Immature natural killer cell (primary cell): ENCODE results near the gene POU2F1. TPM values are rescaled to one million over a fixed set of nuclear protein-coding genes. Genes with fewer than 3 reads are reported as not detected.
A peak's percentile ranks its signal among the peaks of the same experiment; 100 is the strongest.
"Not testable (repeated sequence)": the region's sequence is repeated elsewhere in the genome, so short reads cannot be mapped to it uniquely, and the experiment has no call there.

ENCODE experiments used
- DNase-seq, 3 donors: peaks; one replicate each; pipeline ENCODE4 v3.0.0; 2022; ENCODE audit warnings: mixed read lengths in 1 of 3
- H3K27ac Mint-ChIP-seq, 6 donors: one replicate each; pipeline ENCODE4 v1.8.0; 2020; ENCODE audit warnings: mixed read lengths in 6 of 6, mild to moderate bottlenecking in 5 of 6, inconsistent platforms in 4 of 6, moderate library complexity in 3 of 6
- H3K27me3 Mint-ChIP-seq, 3 donors: one replicate each; pipeline ENCODE4 v1.8.0; 2020 to 2021; ENCODE audit warnings: low read depth in 3 of 3, mild to moderate bottlenecking in 3 of 3, mixed read lengths in 3 of 3, moderate library complexity in 3 of 3, inconsistent platforms in 1 of 3
- H3K36me3 Mint-ChIP-seq, 3 donors: one replicate each; pipeline ENCODE4 v1.8.0; 2020; ENCODE audit warnings: mixed read lengths in 3 of 3, inconsistent platforms in 2 of 3, mild to moderate bottlenecking in 2 of 3
- H3K4me1 Mint-ChIP-seq, 2 donors: one replicate each; pipeline ENCODE4 v1.8.0; 2020; ENCODE audit warnings: inconsistent platforms in 2 of 2, mild to moderate bottlenecking in 2 of 2, mixed read lengths in 2 of 2, moderate library complexity in 1 of 2
- H3K4me3 Mint-ChIP-seq, 5 donors: one replicate each; pipeline ENCODE4 v1.8.0; 2020; ENCODE audit warnings: mild to moderate bottlenecking in 5 of 5, mixed read lengths in 5 of 5, inconsistent platforms in 3 of 5, moderate library complexity in 3 of 5
- H3K9me3 Mint-ChIP-seq, 6 donors: one replicate each; pipeline ENCODE4 v1.8.0; 2020; ENCODE audit warnings: mild to moderate bottlenecking in 6 of 6, mixed read lengths in 6 of 6, inconsistent platforms in 4 of 6, moderate library complexity in 3 of 6
- polyA plus RNA-seq, 3 donors: library from polyadenylated mRNA; unstranded; fragments of 300-500 nt; fragmentation: Illumina TruSeq; gene quantifications; one replicate each; pipeline ENCODE4 v1.2.3, GENCODE V29; 2021

The POU2F1 gene
- polyA plus RNA-seq, 3 donors from 2014 or later = 0.70 to 8.7 (median 4.4) TPM

DNA sequence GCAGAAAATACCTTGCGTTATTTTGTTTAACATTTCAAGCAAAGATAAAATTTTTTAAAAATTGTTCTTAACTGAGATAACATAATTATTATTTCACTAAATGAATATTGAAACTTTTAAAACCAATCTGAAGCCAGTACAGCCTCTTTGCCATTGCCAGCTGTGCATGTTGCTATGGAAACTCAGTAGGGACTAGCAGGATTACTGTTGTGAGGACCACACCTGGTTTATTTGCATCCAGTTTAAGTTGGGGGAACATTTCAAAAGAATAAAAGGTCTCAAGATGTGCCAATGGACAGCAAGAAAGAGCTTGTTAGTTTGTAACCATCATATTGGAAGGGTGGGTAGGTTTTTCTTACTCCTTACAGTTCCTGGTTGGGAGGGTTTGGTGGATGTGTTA, 80.7 kb downstream of the POU2F1 start:
- H3K36me3 Mint-ChIP-seq = no peaks in the 10 kb centered on the region
- peak overlapping the region in 2 of 6 donors; percentile 7 to 36 for H3K27ac Mint-ChIP-seq

DNA sequence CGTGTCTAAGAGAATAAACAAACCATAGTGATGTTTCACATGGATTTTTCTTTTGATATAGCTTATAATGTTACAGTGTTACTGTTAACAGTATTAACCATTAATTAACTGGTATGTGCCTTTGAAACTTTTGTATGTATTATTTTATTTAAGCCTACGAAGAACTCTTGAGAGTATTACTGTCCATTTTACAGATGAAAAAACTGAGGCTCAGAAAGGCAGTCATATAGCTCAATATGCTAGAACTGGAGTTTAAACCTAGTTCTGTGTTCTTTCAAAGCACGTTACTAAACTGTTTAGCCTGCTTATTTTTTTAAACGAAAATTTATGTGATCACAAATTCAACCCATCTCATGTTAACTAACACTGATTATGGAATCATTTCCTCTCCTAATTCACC, 83.5 kb downstream of the POU2F1 start:
- DNase-seq = no peak
- peaks cover 0 to 2% (median 0%) of the 10 kb centered on the region in 3 donors for H3K27me3 Mint-ChIP-seq
- H3K36me3 Mint-ChIP-seq = peaks cover 0 to 7% (median 0%) of the 10 kb centered on the region in 3 donors
- no peaks in the 10 kb centered on the region for H3K9me3 Mint-ChIP-seq
- peaks cover 3 to 31% of the 10 kb centered on the region in 2 donors for H3K4me1 Mint-ChIP-seq
- H3K27ac Mint-ChIP-seq = no peak overlapping the region
- H3K4me3 Mint-ChIP-seq = no peak overlapping the region

More for the DNA sequence above, 80.7 kb downstream of the POU2F1 start:
- Mint-ChIP-seq H3K4me1 (peaks cover 9 to 35% of the 10 kb centered on the region in 2 donors), H3K4me3 (no peak overlapping the region), H3K9me3 (no peaks in the 10 kb centered on the region), H3K27me3 (peaks cover 0 to 3% (median 2%) of the 10 kb centered on the region in 3 donors)
- DNase-seq = no peak

DNA sequence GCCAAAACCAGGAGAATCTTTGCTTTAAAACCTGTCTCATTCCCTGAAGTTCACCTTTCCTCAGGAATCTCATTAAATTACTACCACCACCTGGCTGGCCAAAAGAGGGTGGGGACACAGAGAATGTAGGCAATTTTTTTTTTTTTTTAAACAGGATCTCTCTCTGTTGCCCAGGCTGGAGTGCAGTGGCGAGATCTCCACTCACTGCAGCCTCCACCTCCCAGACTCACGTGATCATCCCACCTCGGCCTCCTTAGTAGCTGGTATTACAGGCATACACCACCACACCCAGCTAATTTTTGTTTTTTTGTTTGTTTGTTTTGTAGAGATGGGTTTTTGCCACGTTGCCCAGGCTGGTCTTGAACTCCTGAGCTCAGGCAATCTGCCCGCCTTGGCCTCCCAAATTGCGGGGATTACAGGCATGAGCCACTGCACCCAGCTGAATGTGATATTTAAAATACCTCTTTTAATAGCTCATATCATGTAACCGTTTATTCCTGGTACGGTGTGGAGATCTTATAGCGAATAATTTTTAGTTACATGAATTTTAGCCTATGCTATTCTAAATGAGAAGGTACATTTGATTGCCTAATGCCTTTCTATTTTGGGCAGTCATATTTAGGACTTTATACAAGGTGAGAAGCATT, 84.5 kb downstream of the POU2F1 start:
- no peak for DNase-seq
- H3K4me1 Mint-ChIP-seq = peaks cover 2 to 22% of the 10 kb centered on the region in 2 donors
- no peak overlapping the region for H3K27ac Mint-ChIP-seq
- H3K4me3 Mint-ChIP-seq = no peak overlapping the region
- H3K36me3 Mint-ChIP-seq = peaks cover 0 to 7% (median 0%) of the 10 kb centered on the region in 3 donors
- H3K27me3 Mint-ChIP-seq = peaks cover 0 to 2% (median 0%) of the 10 kb centered on the region in 3 donors
- H3K9me3 Mint-ChIP-seq = no peaks in the 10 kb centered on the region

DNA sequence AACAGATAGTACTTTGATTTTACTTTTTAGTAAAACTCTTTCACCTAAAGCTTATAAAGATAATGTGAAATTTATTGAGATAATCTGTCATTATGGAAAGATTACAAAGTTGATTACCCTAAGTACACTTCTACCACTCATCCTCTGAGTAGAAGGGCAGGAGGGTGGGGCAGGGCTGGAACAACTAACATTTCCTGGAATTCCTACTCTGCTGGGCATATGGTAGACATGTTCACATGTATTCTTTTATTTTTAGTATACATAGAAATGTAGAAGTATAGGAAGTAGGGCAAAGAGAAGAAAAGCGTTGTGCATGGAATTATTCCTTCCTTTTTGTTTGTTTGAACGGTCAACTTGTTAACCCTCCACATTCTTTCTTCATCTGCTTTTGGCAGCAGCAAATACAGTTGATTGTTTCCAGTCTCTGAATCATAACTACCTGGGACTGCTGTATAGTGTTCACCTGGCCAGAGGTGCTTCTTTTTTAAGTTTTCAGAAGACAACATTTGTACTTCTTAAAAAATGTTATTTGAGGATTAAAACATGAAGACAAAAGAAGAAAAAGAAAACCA, 85.1 kb downstream of the POU2F1 start:
- DNase-seq = no peak
- Mint-ChIP-seq H3K27ac (no peak overlapping the region), H3K36me3 (peaks cover 0 to 7% (median 0%) of the 10 kb centered on the region in 3 donors), H3K27me3 (peaks cover 0 to 2% (median 1%) of the 10 kb centered on the region in 3 donors), H3K4me3 (no peak overlapping the region), H3K4me1 (peaks cover 2 to 22% of the 10 kb centered on the region in 2 donors), H3K9me3 (no peaks in the 10 kb centered on the region)

DNA sequence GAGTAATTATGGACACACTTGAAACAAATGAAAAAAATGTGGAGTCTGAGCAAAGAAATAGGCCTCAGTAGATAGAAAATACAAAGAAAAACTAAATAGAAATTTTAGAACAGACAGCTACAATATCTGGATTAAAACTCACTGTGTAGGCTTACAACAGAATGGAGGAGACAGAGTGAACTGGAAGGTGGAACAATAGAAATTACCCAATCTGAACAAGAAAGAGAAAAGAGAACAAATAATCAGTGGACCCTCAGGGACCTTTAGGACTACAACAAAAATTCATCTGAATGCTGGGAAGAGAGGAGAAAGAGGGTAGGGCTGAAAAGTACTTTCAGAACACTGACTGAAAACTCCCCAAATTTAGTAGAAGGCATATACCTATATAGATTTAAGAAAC, 90.0 kb downstream of the POU2F1 start:
- H3K4me3 Mint-ChIP-seq = no peak overlapping the region
- peak overlapping the region in 2 of 6 donors; percentile 14 to 26 for H3K27ac Mint-ChIP-seq
- peaks cover 0 to under 1% (median 0%) of the 10 kb centered on the region in 6 donors for H3K9me3 Mint-ChIP-seq
- H3K36me3 Mint-ChIP-seq = peaks cover 0 to 7% (median 4%) of the 10 kb centered on the region in 3 donors
- DNase-seq = no peak
- peaks cover 0 to 1% (median 0%) of the 10 kb centered on the region in 3 donors for H3K27me3 Mint-ChIP-seq
- H3K4me1 Mint-ChIP-seq = peaks cover 11 to 21% of the 10 kb centered on the region in 2 donors

DNA sequence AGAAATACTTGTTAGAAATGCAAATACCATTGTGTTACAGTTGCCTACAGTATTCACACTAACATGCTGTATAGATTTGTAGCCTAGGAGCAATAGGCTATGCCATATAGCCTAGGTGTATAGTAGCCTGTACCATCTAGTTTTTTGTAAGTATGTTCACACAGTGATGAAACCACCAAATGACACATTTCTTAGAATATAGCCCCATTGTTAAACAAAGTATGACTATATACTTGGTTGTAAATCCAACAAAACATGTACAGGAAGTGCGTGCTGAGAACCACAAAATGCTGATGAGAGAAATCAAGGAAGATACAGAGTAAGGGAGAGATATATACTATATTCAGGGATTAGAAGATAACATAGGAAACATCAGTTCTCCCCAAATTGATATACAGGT, 92.2 kb downstream of the POU2F1 start:
- Mint-ChIP-seq H3K4me1 (peaks cover 11 to 18% of the 10 kb centered on the region in 2 donors), H3K27ac (peak overlapping the region in 2 of 6 donors; percentile 49 to 64), H3K27me3 (peaks cover 0 to 1% (median 0%) of the 10 kb centered on the region in 3 donors), H3K9me3 (peaks cover 6 to 18% (median 14%) of the 10 kb centered on the region in 6 donors), H3K4me3 (no peak overlapping the region), H3K36me3 (peaks cover 15 to 22% (median 16%) of the 10 kb centered on the region in 3 donors)
- DNase-seq = no peak

DNA sequence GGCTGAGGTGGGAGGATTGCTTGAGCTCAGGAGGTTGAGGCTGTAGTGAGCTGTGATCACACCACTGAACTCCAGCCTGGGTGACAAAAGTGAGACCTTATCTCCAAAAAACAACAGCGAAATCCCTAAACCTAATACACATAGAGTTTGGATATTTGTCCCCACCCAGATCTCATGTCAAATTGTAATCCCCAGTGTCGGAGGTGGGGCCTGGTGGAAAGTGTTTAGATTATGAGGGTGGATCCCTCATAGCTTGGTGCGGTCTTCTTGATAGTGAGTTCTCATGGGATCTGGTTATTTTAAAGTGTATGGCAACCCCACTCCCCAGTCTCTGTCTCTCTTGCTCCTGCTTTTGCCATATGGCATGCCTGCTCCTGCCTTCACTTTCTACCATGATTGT, 94.0 kb downstream of the POU2F1 start:
- peaks cover 15 to 35% (median 30%) of the 10 kb centered on the region in 6 donors for H3K9me3 Mint-ChIP-seq
- H3K4me1 Mint-ChIP-seq = peaks cover 9 to 18% of the 10 kb centered on the region in 2 donors
- peaks cover 28 to 33% (median 29%) of the 10 kb centered on the region in 3 donors for H3K36me3 Mint-ChIP-seq

DNA sequence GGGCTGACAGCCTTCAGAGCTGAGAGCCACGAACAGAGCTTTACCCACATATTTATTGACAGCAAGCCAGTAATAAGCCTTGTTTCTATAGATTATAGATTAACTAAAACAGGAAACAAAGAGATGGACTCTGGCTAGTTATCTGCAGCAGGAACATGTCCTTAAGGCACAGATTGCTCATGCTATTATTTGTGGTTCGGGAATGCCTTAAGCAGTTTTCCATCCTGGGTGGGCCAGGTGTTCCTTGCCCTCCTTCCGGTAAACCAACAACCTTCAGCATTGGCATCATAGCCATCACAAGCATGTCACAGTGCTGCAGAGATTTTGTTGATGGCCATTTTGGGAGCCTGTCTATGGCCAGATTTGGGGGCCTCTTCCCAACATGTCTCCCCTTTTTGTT, 96.8 kb downstream of the POU2F1 start:
- Mint-ChIP-seq H3K9me3 (peaks cover 34 to 62% (median 55%) of the 10 kb centered on the region in 6 donors), H3K4me1 (peaks cover 8 to 16% of the 10 kb centered on the region in 2 donors), H3K27me3 (no peaks in the 10 kb centered on the region), H3K4me3 (no peak overlapping the region), H3K36me3 (peaks cover 44 to 54% (median 53%) of the 10 kb centered on the region in 3 donors), H3K27ac (no peak overlapping the region)
- DNase-seq = no peak

More for the DNA sequence above, 94.0 kb downstream of the POU2F1 start:
- H3K4me3 Mint-ChIP-seq = no peak overlapping the region
- H3K27me3 Mint-ChIP-seq = peaks cover 0 to 1% (median 0%) of the 10 kb centered on the region in 3 donors
- DNase-seq = no peak
- H3K27ac Mint-ChIP-seq = no peak overlapping the region

DNA sequence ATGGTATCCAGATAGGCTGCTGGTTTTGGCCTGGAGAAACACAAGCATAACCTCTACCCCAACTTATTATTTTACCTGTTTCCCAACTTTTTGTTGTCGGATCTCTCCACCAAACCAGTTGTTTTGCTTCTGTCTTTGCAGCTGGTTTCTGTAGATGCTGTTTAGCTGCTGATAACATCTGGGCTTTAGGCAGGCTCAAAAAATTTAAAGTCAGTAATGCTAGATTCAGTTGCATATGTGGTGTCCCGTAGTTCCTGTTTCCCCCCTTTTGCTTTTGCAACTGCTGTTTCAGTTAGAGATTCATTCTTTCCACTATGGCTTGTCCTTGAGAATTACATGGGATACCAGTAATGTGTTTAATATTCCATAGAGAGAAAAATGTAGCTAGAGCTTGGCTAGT, 98.5 kb downstream of the POU2F1 start:
- not testable (repeated sequence) for DNase-seq, H3K4me1 Mint-ChIP-seq, H3K4me3 Mint-ChIP-seq, H3K27ac Mint-ChIP-seq, H3K27me3 Mint-ChIP-seq
- H3K36me3 Mint-ChIP-seq = peaks cover 58 to 67% (median 66%) of the 10 kb centered on the region in 3 donors
- peaks cover 38 to 76% (median 70%) of the 10 kb centered on the region in 6 donors for H3K9me3 Mint-ChIP-seq

DNA sequence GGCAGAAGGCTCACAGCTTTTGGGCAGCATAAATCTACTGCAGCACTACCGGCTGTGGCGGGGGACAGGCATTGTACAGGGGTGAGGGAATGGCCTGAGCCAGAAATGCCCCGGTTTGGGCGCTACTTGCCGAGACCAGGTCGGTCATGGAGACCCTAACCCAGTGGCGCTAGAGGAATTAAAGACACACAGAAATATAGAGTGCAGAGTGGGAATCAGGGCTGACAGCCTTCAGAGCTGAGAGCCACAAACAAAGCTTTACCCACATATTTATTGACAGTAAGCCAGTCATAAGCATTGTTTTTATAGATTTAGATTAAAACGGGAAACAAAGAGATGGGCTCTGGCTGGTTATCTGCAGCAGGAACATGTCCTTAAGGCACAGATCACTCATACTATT, 101.8 kb downstream of the POU2F1 start:
- H3K9me3 Mint-ChIP-seq = peaks cover 35 to 72% (median 67%) of the 10 kb centered on the region in 6 donors

DNA sequence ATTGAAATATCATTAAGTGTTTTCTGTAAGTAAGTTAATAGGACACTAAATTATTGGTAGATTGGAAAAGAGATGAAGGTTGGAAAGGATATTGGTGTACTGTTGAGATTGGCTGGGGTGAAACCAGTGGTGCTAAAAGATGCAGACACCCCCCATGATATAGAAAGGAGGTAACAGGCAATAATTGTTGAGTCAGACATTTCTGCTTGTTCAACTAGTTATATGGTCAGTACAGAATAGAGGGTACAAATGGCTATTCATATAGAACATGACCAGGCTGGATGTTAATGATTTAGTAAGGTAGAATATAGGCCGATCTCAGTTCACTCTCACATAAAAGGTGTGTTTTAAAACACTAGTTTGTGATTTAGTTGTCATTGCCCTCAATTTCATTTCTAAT, 104.5 kb downstream of the POU2F1 start:
- no peaks in the 10 kb centered on the region for H3K27me3 Mint-ChIP-seq
- peaks cover 47 to 63% (median 49%) of the 10 kb centered on the region in 3 donors for H3K36me3 Mint-ChIP-seq
- DNase-seq = no peak
- H3K9me3 Mint-ChIP-seq = peaks cover 21 to 46% (median 43%) of the 10 kb centered on the region in 6 donors
- no peak overlapping the region for H3K27ac Mint-ChIP-seq
- no peak overlapping the region for H3K4me3 Mint-ChIP-seq
- H3K4me1 Mint-ChIP-seq = peaks cover 0 to 11% of the 10 kb centered on the region in 2 donors

More for the DNA sequence above, 101.8 kb downstream of the POU2F1 start:
- Mint-ChIP-seq H3K27me3 (no peaks in the 10 kb centered on the region), H3K27ac (no peak overlapping the region), H3K36me3 (peaks cover 67 to 82% (median 68%) of the 10 kb centered on the region in 3 donors), H3K4me3 (no peak overlapping the region), H3K4me1 (no peaks in the 10 kb centered on the region)
- DNase-seq = no peak

DNA sequence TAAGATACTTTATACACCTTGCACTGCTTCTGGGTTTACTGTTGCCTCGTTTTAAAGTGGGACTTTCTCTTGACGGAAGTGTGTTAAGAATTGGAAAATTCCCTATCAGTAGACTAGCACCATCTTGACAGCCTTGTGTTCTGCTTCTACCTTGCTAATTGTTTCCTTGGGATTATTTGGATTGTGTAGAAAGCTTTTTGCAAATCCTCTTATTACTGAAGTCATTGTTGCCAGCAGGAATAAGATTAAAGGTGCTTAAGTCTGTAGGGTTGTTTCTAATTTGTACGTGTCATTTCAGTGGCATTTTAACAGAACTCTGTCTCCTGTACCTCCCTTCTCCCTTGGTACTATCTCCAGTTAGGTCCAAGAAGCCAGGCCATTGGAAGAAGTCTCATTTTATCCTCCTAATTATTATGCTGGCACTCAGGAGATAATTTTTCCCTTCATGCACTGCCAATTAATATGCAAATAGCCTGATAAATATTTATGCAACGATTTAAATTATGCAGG, 107.7 kb downstream of the POU2F1 start:
- H3K36me3 Mint-ChIP-seq = peaks cover 26 to 35% (median 29%) of the 10 kb centered on the region in 3 donors

DNA sequence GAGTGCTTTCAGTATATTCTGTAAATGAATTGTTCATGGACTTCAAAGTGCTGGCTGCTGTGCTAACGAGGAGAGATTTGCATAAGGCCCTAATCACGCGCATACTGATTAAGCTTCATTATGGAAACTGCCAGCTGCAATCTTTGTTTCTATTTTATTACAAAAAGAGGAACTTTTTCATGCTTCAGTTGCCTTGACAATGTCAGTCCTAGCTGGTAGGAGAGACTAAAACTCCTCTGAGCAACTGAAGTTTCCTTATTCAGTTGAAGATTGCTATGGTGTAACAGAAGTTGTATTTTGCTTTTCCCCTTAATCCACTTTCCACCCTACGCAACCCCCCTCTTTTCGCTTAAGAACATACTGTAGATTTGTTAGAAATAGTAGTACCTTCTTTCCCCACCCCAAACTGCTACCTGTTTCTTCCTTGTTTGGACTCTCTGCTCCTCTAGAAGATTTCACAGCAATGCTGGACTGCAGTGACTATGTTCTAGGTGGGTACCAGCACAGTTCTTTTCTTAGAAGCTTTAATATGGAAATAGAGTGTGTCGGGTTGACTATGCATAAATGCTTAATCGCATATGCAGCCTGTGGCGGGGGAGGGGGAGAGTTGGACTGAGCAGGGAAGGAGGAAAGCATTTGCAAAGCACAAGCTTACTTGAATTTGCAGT, 108.3 kb downstream of the POU2F1 start:
- Mint-ChIP-seq H3K27ac (no peak overlapping the region), H3K4me3 (no peak overlapping the region), H3K36me3 (peaks cover 23 to 31% (median 28%) of the 10 kb centered on the region in 3 donors)

More for the DNA sequence above, 107.7 kb downstream of the POU2F1 start:
- Mint-ChIP-seq H3K27ac (no peak overlapping the region), H3K4me3 (no peak overlapping the region), H3K27me3 (peaks cover 0 to 2% (median 0%) of the 10 kb centered on the region in 3 donors), H3K4me1 (peaks cover 6 to 28% of the 10 kb centered on the region in 2 donors), H3K9me3 (peaks cover 2 to 15% (median 11%) of the 10 kb centered on the region in 6 donors)
- no peak for DNase-seq

More for the DNA sequence above, 108.3 kb downstream of the POU2F1 start:
- H3K4me1 Mint-ChIP-seq = peaks cover 6 to 28% of the 10 kb centered on the region in 2 donors
- H3K27me3 Mint-ChIP-seq = peaks cover 0 to 2% (median 0%) of the 10 kb centered on the region in 3 donors
- DNase-seq = no peak
- peaks cover 0 to 9% (median 8%) of the 10 kb centered on the region in 6 donors for H3K9me3 Mint-ChIP-seq
